ACHN (cell line): Measurements from ENCODE around the gene CCL16.
"Not testable (repeated sequence)": the region's sequence is repeated elsewhere in the genome, so short reads cannot be mapped to it uniquely, and the experiment has no call there.

Experiments
- DNase-seq: peaks from one replicate; pipeline ENCODE4 v3.0.0-alpha.2; 2015
- in situ Hi-C: cut with HindIII; loops from 2 replicates; pipeline ENCODE4 v1.10.0; 2017; ENCODE audit warnings: low sequenced_read_pairs, low pct_ligation_motif_present, low pct_unique_long_range_greater_than_20kb

CCL16 gene

GRCh38 chr17:35981246-35981645 is at the start of gene CCL16:
TSS of gene CCL16 (minus strand) at chr17:35981497. CDS start at chr17:35981420, 77 bp downstream.
- in situ Hi-C loops = no loop called here
- DNase-seq = no peak

- DNase-seq = no peak
- in situ Hi-C loops = no loop called here
These were observed 49.7 kb upstream of the CCL16 start for GRCh38 chr17:36030956-36031355.

- in situ Hi-C loops = no loop called here
These were observed 46.5 kb upstream of the CCL16 start for GRCh38 chr17:36027761-36028160.

GRCh38 chr17:36024106-36024869 is 43.0 kb upstream of the CCL16 start:
- in situ Hi-C loops = no loop called here
- DNase-seq = no peak

More at GRCh38 chr17:36027761-36028160, 46.5 kb upstream of the CCL16 start:
- DNase-seq = no peak

GRCh38 chr17:36019423-36019822 is 38.1 kb upstream of the CCL16 start:
- in situ Hi-C loops = no loop called here
- no peak for DNase-seq

- in situ Hi-C loops = no loop called here
- no peak for DNase-seq
These were observed 36.5 kb upstream of the CCL16 start, which contains the start of gene CCL23 for GRCh38 chr17:36017799-36018198. TSS of gene CCL23 (minus strand) at chr17:36017972. CDS start at chr17:36017897, 75 bp downstream.

- DNase-seq = no peak
- in situ Hi-C loops = no loop called here
These were observed 35.3 kb upstream of the CCL16 start for GRCh38 chr17:36016555-36016954.

- in situ Hi-C loops, DNase-seq: not testable (repeated sequence)
These were observed 34.6 kb upstream of the CCL16 start for GRCh38 chr17:36015895-36016294.

GRCh38 chr17:36014946-36015345 is 33.6 kb upstream of the CCL16 start:
- in situ Hi-C loops = no loop called here

GRCh38 chr17:36011201-36011600 is 29.9 kb upstream of the CCL16 start:
- no peak for DNase-seq
- in situ Hi-C loops = no loop called here

More at GRCh38 chr17:36014946-36015345, 33.6 kb upstream of the CCL16 start:
- no peak for DNase-seq

GRCh38 chr17:36008998-36009665 is 27.8 kb upstream of the CCL16 start:
- no peak for DNase-seq
- in situ Hi-C loops = no loop called here

- in situ Hi-C loops = no loop called here
- DNase-seq = no peak
These were observed 23.4 kb upstream of the CCL16 start for GRCh38 chr17:36004594-36005108.

- in situ Hi-C loops = no loop called here
- DNase-seq = no peak
These were observed 21.3 kb upstream of the CCL16 start for GRCh38 chr17:36002631-36003030.

- DNase-seq = no peak
These were observed 20.7 kb upstream of the CCL16 start for GRCh38 chr17:36001862-36002603.

GRCh38 chr17:36001110-36001771 is 19.9 kb upstream of the CCL16 start, which contains the start of gene CCL15:
TSS of gene CCL15 (minus strand) at chr17:36001553. CDS start at chr17:36001492, 61 bp downstream.
- in situ Hi-C loops = no loop called here
- DNase-seq = no peak

More at GRCh38 chr17:36001862-36002603, 20.7 kb upstream of the CCL16 start:
- in situ Hi-C loops = no loop called here

- no peak for DNase-seq
- in situ Hi-C loops = no loop called here
These were observed 19.4 kb upstream of the CCL16 start for GRCh38 chr17:36000732-36001109.

- in situ Hi-C loops = no loop called here
- DNase-seq = no peak
These were observed 17.5 kb upstream of the CCL16 start for GRCh38 chr17:35998756-35999155.

- in situ Hi-C loops = no loop called here
- no peak for DNase-seq
These were observed 16.8 kb upstream of the CCL16 start for GRCh38 chr17:35998018-35998545.
